GM18909 (cell line): ENCODE measurements around the gene ASS1.

ENCODE experiments used
- ATAC-seq: cut with Tn5 transposase; IDR thresholded peaks from one replicate; pipeline ENCODE4 v1.9.1; 2021; ENCODE audit warnings: mild to moderate bottlenecking; ENCODE audit not compliant: unreplicated experiment, poor library complexity

The ASS1 gene

GRCh38 chr9:130491830-130492482, 47.2 kb downstream of the ASS1 start:
- ATAC-seq = no peak

GRCh38 chr9:130493021-130493420, 48.3 kb downstream of the ASS1 start:
- no peak for ATAC-seq

GRCh38 chr9:130493476-130493875, 48.7 kb downstream of the ASS1 start:
- ATAC-seq = no peak

- no peak for ATAC-seq
These were observed 50.3 kb downstream of the ASS1 start for GRCh38 chr9:130495067-130495466.

GRCh38 chr9:130497139-130497538, 52.4 kb downstream of the ASS1 start:
- no peak for ATAC-seq

GRCh38 chr9:130498298-130498917, 53.6 kb downstream of the ASS1 start:
- ATAC-seq = no peak

- ATAC-seq = no peak
These were observed 54.3 kb downstream of the ASS1 start for GRCh38 chr9:130498918-130499698.

GRCh38 chr9:130499804-130500263, 55.1 kb downstream of the ASS1 start:
- no peak for ATAC-seq

- ATAC-seq = no peak
These were observed 55.8 kb downstream of the ASS1 start for GRCh38 chr9:130500340-130501180.

GRCh38 chr9:130501639-130502038, 56.9 kb downstream of the ASS1 start:
- no peak for ATAC-seq

GRCh38 chr9:130508218-130508617, 63.5 kb downstream of the ASS1 start:
- no peak for ATAC-seq

GRCh38 chr9:130512199-130512598, 67.4 kb downstream of the ASS1 start:
- no peak for ATAC-seq

- ATAC-seq = no peak
These were observed 68.3 kb downstream of the ASS1 start for GRCh38 chr9:130513078-130513477.

- no peak for ATAC-seq
These were observed 73.5 kb downstream of the ASS1 start for GRCh38 chr9:130518233-130518632.

GRCh38 chr9:130518943-130519799, 74.4 kb downstream of the ASS1 start:
- ATAC-seq = no peak

GRCh38 chr9:130519927-130520326, 75.2 kb downstream of the ASS1 start:
- ATAC-seq = no peak

GRCh38 chr9:130521715-130522114, 77.0 kb downstream of the ASS1 start:
- ATAC-seq = no peak

GRCh38 chr9:130522233-130522808, 77.6 kb downstream of the ASS1 start:
- ATAC-seq = no peak

GRCh38 chr9:130523921-130524320, 79.2 kb downstream of the ASS1 start:
- no peak for ATAC-seq
